Natural killer cell treated with Interleukin-12 subunit alpha and Interleukin-12 subunit beta and Interleukin-15 and Interleukin-18, amount 100 ng/mL, for 72 hours (primary cell): ENCODE results near the gene THEM5. TPM values are rescaled to one million over a fixed set of nuclear protein-coding genes. Genes with fewer than 3 reads are reported as not detected.

Experiments
- ATAC-seq, 2 donors: fragments of 150-1000 bp; cut with Tn5 transposase in 1 of 2; sonication (Bioruptor Pico), chemical (Tn5 transposase) in 1 of 2; 2 replicates each; pipeline ENCODE4 v1.10.0; 2021
- DNase-seq: peaks from one replicate; pipeline ENCODE4 v3.0.0; 2022; ENCODE audit warnings: low spot score
- H3K27ac Mint-ChIP-seq, 2 donors: 1 replicate in 1 of 2; 2 replicates in 1 of 2; pipeline ENCODE4 v1.8.0; 2022; ENCODE audit warnings: mixed read lengths in 2 of 2, mild to moderate bottlenecking in 1 of 2, moderate library complexity in 1 of 2
- H3K27me3 Mint-ChIP-seq, 2 donors: 1 replicate in 1 of 2; 2 replicates in 1 of 2; pipeline ENCODE4 v1.8.0; 2022; ENCODE audit warnings: mixed read lengths in 2 of 2
- H3K36me3 Mint-ChIP-seq: one replicate; pipeline ENCODE4 v1.8.0; 2022; ENCODE audit warnings: mixed read lengths
- H3K4me1 Mint-ChIP-seq, 2 donors: 1 replicate in 1 of 2; 2 replicates in 1 of 2; pipeline ENCODE4 v1.8.0; 2022; ENCODE audit warnings: low read depth in 2 of 2, mixed read lengths in 2 of 2, mild to moderate bottlenecking in 1 of 2
- H3K4me3 Mint-ChIP-seq: one replicate; pipeline ENCODE4 v1.8.0; 2022; ENCODE audit warnings: mixed read lengths
- H3K9me3 Mint-ChIP-seq: 2 replicates; pipeline ENCODE4 v1.8.0; 2022; ENCODE audit warnings: mixed read lengths
- total RNA-seq, 2 donors: library from RNA; stranded (reverse); gene quantifications; one replicate each; pipeline ENCODE4 v1.2.3, GENCODE V29; 2022

Gene THEM5
- total RNA-seq, 2 donors from 2014 or later, result not detected

- ATAC-seq (peak; percentile 46 to 59), DNase-seq (no peak)
- H3K4me1 Mint-ChIP-seq, result peaks cover 26 to 36% of the 10 kb centered on the region in 2 donors
- H3K27ac Mint-ChIP-seq, result no peak overlapping the region
- no peaks in the 10 kb centered on the region for H3K27me3 Mint-ChIP-seq
- H3K36me3 Mint-ChIP-seq, result no peaks in the 10 kb centered on the region
- peak overlapping the region; percentile 30 for H3K4me3 Mint-ChIP-seq
- H3K9me3 Mint-ChIP-seq, result no peaks in the 10 kb centered on the region
Measured at GRCh38 chr1:151815716-151816327, 37.7 kb downstream of the THEM5 start.

- no peaks in the 10 kb centered on the region for H3K27me3 Mint-ChIP-seq
- H3K4me1 Mint-ChIP-seq, result peaks cover 20 to 31% of the 10 kb centered on the region in 2 donors
- no peaks in the 10 kb centered on the region for H3K9me3 Mint-ChIP-seq
- DNase-seq (no peak), ATAC-seq (no peak)
- no peak overlapping the region for H3K27ac Mint-ChIP-seq
- peak overlapping the region; percentile 30 for H3K4me3 Mint-ChIP-seq
- no peaks in the 10 kb centered on the region for H3K36me3 Mint-ChIP-seq
Measured at GRCh38 chr1:151814971-151815545, 38.5 kb downstream of the THEM5 start.

- Mint-ChIP-seq H3K9me3 (no peaks in the 10 kb centered on the region), H3K27me3 (no peaks in the 10 kb centered on the region), H3K4me1 (peaks cover 20 to 31% of the 10 kb centered on the region in 2 donors), H3K4me3 (no peak overlapping the region), H3K36me3 (no peaks in the 10 kb centered on the region), H3K27ac (no peak overlapping the region)
- DNase-seq (no peak), ATAC-seq (no peak)
Measured at GRCh38 chr1:151814426-151814825, 39.1 kb downstream of the THEM5 start.

- H3K36me3 Mint-ChIP-seq, result no peaks in the 10 kb centered on the region
- no peaks in the 10 kb centered on the region for H3K27me3 Mint-ChIP-seq
- peak; percentile 38 for DNase-seq
- H3K4me3 Mint-ChIP-seq, result no peak overlapping the region
- peaks cover 20 to 31% of the 10 kb centered on the region in 2 donors for H3K4me1 Mint-ChIP-seq
- no peaks in the 10 kb centered on the region for H3K9me3 Mint-ChIP-seq
- ATAC-seq, result no peak
- H3K27ac Mint-ChIP-seq, result no peak overlapping the region
Measured at GRCh38 chr1:151813271-151813977, 40.1 kb downstream of the THEM5 start.

- no peak overlapping the region for H3K4me3 Mint-ChIP-seq
Measured at GRCh38 chr1:151811181-151811580, 42.3 kb downstream of the THEM5 start.

GRCh38 chr1:151809985-151810556 is 43.4 kb downstream of the THEM5 start:
- H3K9me3 Mint-ChIP-seq, result no peaks in the 10 kb centered on the region
- no peak for ATAC-seq

More at GRCh38 chr1:151811181-151811580, 42.3 kb downstream of the THEM5 start:
- DNase-seq (no peak), ATAC-seq (no peak)
- no peaks in the 10 kb centered on the region for H3K36me3 Mint-ChIP-seq
- H3K27me3 Mint-ChIP-seq, result no peaks in the 10 kb centered on the region
- no peak overlapping the region for H3K27ac Mint-ChIP-seq
- peaks cover 13 to 21% of the 10 kb centered on the region in 2 donors for H3K4me1 Mint-ChIP-seq
- no peaks in the 10 kb centered on the region for H3K9me3 Mint-ChIP-seq

GRCh38 chr1:151809290-151809984 is 44.1 kb downstream of the THEM5 start:
- H3K4me3 Mint-ChIP-seq, result no peak overlapping the region
- no peaks in the 10 kb centered on the region for H3K36me3 Mint-ChIP-seq
- ATAC-seq, result no peak
- H3K27me3 Mint-ChIP-seq, result no peaks in the 10 kb centered on the region
- no peaks in the 10 kb centered on the region for H3K9me3 Mint-ChIP-seq
- no peak overlapping the region for H3K27ac Mint-ChIP-seq
- H3K4me1 Mint-ChIP-seq, result peaks cover 4 to 7% of the 10 kb centered on the region in 2 donors
- DNase-seq, result no peak

More at GRCh38 chr1:151809985-151810556, 43.4 kb downstream of the THEM5 start:
- H3K4me1 Mint-ChIP-seq, result peaks cover 4 to 11% of the 10 kb centered on the region in 2 donors
- H3K4me3 Mint-ChIP-seq, result no peak overlapping the region
- no peak overlapping the region for H3K27ac Mint-ChIP-seq
- DNase-seq, result no peak
- no peaks in the 10 kb centered on the region for H3K27me3 Mint-ChIP-seq
- H3K36me3 Mint-ChIP-seq, result no peaks in the 10 kb centered on the region

GRCh38 chr1:151807766-151808165 is 45.7 kb downstream of the THEM5 start:
- no peak for ATAC-seq
- Mint-ChIP-seq H3K4me3 (no peak overlapping the region), H3K36me3 (no peaks in the 10 kb centered on the region), H3K4me1 (peaks cover 1 to 3% of the 10 kb centered on the region in 2 donors), H3K27me3 (no peaks in the 10 kb centered on the region), H3K9me3 (no peaks in the 10 kb centered on the region), H3K27ac (no peak overlapping the region)
- no peak for DNase-seq

GRCh38 chr1:151807131-151807530 is 46.4 kb downstream of the THEM5 start:
- H3K36me3 Mint-ChIP-seq, result no peaks in the 10 kb centered on the region
- no peak overlapping the region for H3K4me3 Mint-ChIP-seq
- DNase-seq, result no peak
- no peaks in the 10 kb centered on the region for H3K9me3 Mint-ChIP-seq
- ATAC-seq, result no peak
- no peaks in the 10 kb centered on the region for H3K27me3 Mint-ChIP-seq
- no peak overlapping the region for H3K27ac Mint-ChIP-seq
- H3K4me1 Mint-ChIP-seq, result no peaks in the 10 kb centered on the region

- Mint-ChIP-seq H3K27me3 (no peaks in the 10 kb centered on the region), H3K4me1 (no peaks in the 10 kb centered on the region), H3K36me3 (no peaks in the 10 kb centered on the region), H3K9me3 (no peaks in the 10 kb centered on the region), H3K4me3 (no peak overlapping the region), H3K27ac (no peak overlapping the region)
- ATAC-seq (no peak), DNase-seq (no peak)
Measured at GRCh38 chr1:151806170-151806569, 47.3 kb downstream of the THEM5 start.

GRCh38 chr1:151805066-151805820 is 48.3 kb downstream of the THEM5 start, which contains the start of gene LINGO4:
LINGO4 (minus strand) TSS chr1:151805419; CDS start chr1:151802704, 2,715 bp downstream.
- H3K4me3 Mint-ChIP-seq, result no peak within 1 kb of the TSS
- no peaks in the 10 kb centered on the region for H3K9me3 Mint-ChIP-seq
- ATAC-seq, result no peak
- H3K36me3 Mint-ChIP-seq, result no peaks in the 10 kb centered on the region
- no peaks in the 10 kb centered on the region for H3K27me3 Mint-ChIP-seq
- DNase-seq, result no peak
- H3K27ac Mint-ChIP-seq, result no peak within 1 kb of the TSS
- peaks cover 5% of the 10 kb centered on the region in 2 donors for H3K4me1 Mint-ChIP-seq

GRCh38 chr1:151803915-151804314 is 49.6 kb downstream of the THEM5 start:
- Mint-ChIP-seq H3K36me3 (no peaks in the 10 kb centered on the region), H3K4me3 (no peak overlapping the region), H3K27ac (no peak overlapping the region), H3K4me1 (peaks cover 7 to 11% of the 10 kb centered on the region in 2 donors), H3K9me3 (no peaks in the 10 kb centered on the region), H3K27me3 (no peaks in the 10 kb centered on the region)
- ATAC-seq, result no peak
- DNase-seq, result no peak

- no peak for DNase-seq
- Mint-ChIP-seq H3K36me3 (no peaks in the 10 kb centered on the region), H3K27me3 (no peaks in the 10 kb centered on the region), H3K4me3 (no peak overlapping the region), H3K9me3 (no peaks in the 10 kb centered on the region), H3K4me1 (peaks cover 7 to 11% of the 10 kb centered on the region in 2 donors), H3K27ac (no peak overlapping the region)
- ATAC-seq, result no peak
Measured at GRCh38 chr1:151803164-151803563, 50.3 kb downstream of the THEM5 start.
